A549 (cell line): ENCODE results near the gene NAV2.

ENCODE experiments used
- BHLHE40 ChIP-seq: IDR thresholded peaks from 2 replicates; pipeline ENCODE4 v1.6.1; 2012; ENCODE audit warnings: low read depth, low read length, inconsistent platforms
- CBX2 ChIP-seq: fragments of 200-600 bp; sonication (generic); IDR thresholded peaks from 2 replicates; pipeline ENCODE4 v1.6.1; 2016; ENCODE audit warnings: low read depth, mild to moderate bottlenecking, borderline replicate concordance
- CHD2 ChIP-seq: fragments of 150-350 bp; IDR thresholded peaks from 2 replicates; pipeline ENCODE4 v1.6.1; 2014; ENCODE audit warnings: low read length; ENCODE audit not compliant: partially characterized antibody
- CTCF ChIP-seq: fragments of >200 bp; sonication (Bioruptor Twin); formaldehyde crosslinking; IDR thresholded peaks from 3 replicates; pipeline ENCODE4 v1.5.1; 2016
- EP300 ChIP-seq, 2 experiments: fragments of >200 bp; sonication (Bioruptor Twin); formaldehyde crosslinking; IDR thresholded peaks; 2 replicates in 1 of 2; 3 replicates in 1 of 2; pipeline ENCODE4 v1.6.1; 2016 to 2017
- HDAC2 ChIP-seq: fragments of 200-600 bp; sonication (generic); IDR thresholded peaks from 2 replicates; pipeline ENCODE4 v1.6.1; 2016
- HOXA7 ChIP-seq: fragments of 250-450 bp; sonication (Bioruptor Pico); IDR thresholded peaks from 2 replicates; pipeline ENCODE4 v1.5.0; 2020; ENCODE audit warnings: mild to moderate bottlenecking, moderate library complexity
- MAZ ChIP-seq: fragments of 150-350 bp; IDR thresholded peaks from 2 replicates; pipeline ENCODE4 v1.6.1; 2014; ENCODE audit warnings: antibody characterized with exemption, low read depth, low read length, borderline replicate concordance
- POLR2A ChIP-seq: IDR thresholded peaks from 2 replicates; pipeline ENCODE4 v1.6.1; 2012; ENCODE audit warnings: mild to moderate bottlenecking, low read length
- RAD21 ChIP-seq, 2 experiments: fragments of >200 bp in 1 of 2; sonication (Bioruptor Twin) in 1 of 2; formaldehyde crosslinking in 1 of 2; IDR thresholded peaks in 1 of 2; conservative IDR thresholded peaks in 1 of 2; 2 replicates in 1 of 2; 3 replicates in 1 of 2; pipeline ENCODE4 v1.6.1; 2012 to 2018; ENCODE audit warnings: inconsistent platforms in 1 of 2
- REST ChIP-seq: fragments of 200-600 bp; sonication (generic); IDR thresholded peaks from 2 replicates; pipeline ENCODE4 v1.6.1; 2016; ENCODE audit warnings: antibody characterized with exemption, mild to moderate bottlenecking, moderate library complexity
- RFX5 ChIP-seq: fragments of 450-650 bp; IDR thresholded peaks from 2 replicates; pipeline ENCODE4 v1.7.1; 2014; ENCODE audit warnings: antibody characterized with exemption, mild to moderate bottlenecking, moderate library complexity
- USF2 ChIP-seq: fragments of 450-650 bp; IDR thresholded peaks from 2 replicates; pipeline ENCODE4 v1.6.1; 2014; ENCODE audit warnings: antibody characterized with exemption
- TF ChIP-seq, protein P1 (sequence below): IDR thresholded peaks from 2 replicates; pipeline ENCODE4 v1.6.1; 2012

DNA sequence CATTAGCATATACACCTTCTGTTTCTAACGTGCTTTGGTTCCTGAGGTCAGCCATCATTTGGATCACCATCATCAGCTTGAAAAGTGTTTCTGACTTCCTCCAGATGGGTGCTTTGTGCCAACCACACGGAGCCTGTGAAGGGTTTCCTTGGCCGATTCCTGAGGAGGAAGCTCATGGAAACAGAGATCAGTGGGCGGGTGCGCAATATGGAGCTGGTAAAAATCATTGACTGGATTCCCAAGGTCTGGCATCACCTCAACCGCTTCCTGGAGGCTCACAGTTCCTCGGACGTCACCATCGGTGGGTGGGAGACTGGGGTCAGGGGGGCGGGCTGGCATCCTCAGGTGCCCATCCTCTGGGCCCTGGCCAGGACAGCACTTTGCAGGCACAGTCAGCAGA, 392.8 kb downstream of the NAV2 start:
- TF ChIP-seq EP300 (IDR thresholded peaks at IDR 0.05) (no peak), CBX2 (no peak), POLR2A (no peak), RFX5 (no peak), MAZ (no peak), CTCF (no peak), HDAC2 (no peak), REST (no peak), CHD2 (no peak), BHLHE40 (no peak), USF2 (no peak), RAD21 (conservative IDR thresholded peaks at IDR 0.05 in 1 of 2, IDR thresholded peaks at IDR 0.05 in 1 of 2) (no peak), HOXA7 (CRISPR knock-in tag) (no peak)
- TF ChIP-seq, protein P1, sequence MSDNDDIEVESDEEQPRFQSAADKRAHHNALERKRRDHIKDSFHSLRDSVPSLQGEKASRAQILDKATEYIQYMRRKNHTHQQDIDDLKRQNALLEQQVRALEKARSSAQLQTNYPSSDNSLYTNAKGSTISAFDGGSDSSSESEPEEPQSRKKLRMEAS = no peak
